ENCODE measurements around the gene MRI1.

DNA sequence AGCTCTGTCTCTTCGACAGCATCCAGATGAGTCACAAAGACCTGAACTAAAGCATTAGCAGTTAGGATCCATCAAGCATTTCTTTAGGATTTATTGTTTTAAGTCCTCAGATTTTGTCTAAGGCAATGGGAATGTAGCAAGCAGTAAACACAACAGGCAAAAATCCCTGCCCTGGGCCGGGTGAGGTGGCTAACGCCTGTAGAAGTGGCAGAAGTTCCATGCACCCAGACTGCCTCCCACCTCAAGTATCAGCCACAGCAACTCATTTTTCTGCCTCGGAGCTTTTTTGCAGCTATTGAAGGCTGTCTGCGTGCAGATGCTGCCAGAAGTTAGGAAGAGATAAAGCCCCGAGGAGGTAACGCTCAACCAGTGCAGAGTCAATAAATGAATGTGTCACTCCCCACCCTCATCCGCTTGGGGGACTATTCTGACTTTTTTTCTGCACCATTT lies 47.1 kb upstream of the MRI1 start:
- TF ChIP-seq, protein P1, sequence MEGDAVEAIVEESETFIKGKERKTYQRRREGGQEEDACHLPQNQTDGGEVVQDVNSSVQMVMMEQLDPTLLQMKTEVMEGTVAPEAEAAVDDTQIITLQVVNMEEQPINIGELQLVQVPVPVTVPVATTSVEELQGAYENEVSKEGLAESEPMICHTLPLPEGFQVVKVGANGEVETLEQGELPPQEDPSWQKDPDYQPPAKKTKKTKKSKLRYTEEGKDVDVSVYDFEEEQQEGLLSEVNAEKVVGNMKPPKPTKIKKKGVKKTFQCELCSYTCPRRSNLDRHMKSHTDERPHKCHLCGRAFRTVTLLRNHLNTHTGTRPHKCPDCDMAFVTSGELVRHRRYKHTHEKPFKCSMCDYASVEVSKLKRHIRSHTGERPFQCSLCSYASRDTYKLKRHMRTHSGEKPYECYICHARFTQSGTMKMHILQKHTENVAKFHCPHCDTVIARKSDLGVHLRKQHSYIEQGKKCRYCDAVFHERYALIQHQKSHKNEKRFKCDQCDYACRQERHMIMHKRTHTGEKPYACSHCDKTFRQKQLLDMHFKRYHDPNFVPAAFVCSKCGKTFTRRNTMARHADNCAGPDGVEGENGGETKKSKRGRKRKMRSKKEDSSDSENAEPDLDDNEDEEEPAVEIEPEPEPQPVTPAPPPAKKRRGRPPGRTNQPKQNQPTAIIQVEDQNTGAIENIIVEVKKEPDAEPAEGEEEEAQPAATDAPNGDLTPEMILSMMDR (IDR thresholded peaks at IDR 0.05; ENCODE audit: extremely low read depth in 1 of 2, insufficient read depth in 1 of 2, low read depth in 1 of 2, low read length in 2 of 2): no peak
- no peak for TF ChIP-seq EZH2 (IDR thresholded peaks at IDR 0.05; ENCODE audit: borderline replicate concordance, low read depth, low read length, severe bottlenecking)

All from endothelial cell of umbilical vein (primary cell).